GM12878 (cell line): Measurements from ENCODE around the gene STYXL1. TPM values are rescaled to one million over a fixed set of nuclear protein-coding genes. Genes with fewer than 3 reads are reported as not detected.

Experiments used
- ATAC-seq: fragments of 200-7000 bp; cut with Tn5 transposase; 3 replicates; pipeline ENCODE4 v1.9.1; 2020; ENCODE audit warnings: mild to moderate bottlenecking, moderate library complexity
- BruUV-seq: library from RNA; stranded (reverse); fragments of 400-500 nt; replicated peaks from 2 replicates; lab custom pipeline; 2021; lab: Mats Ljungman, UMichigan
- CTCF ChIA-PET: fragments of 300-600 bp; sonication (Branson Sonifier 250); formaldehyde crosslinking; extraction: SDS; loops from one replicate; lab custom pipeline; 2021; ENCODE audit warnings: inconsistent platforms; lab: Yijun Ruan, JAX
- POLR2A ChIA-PET: fragments of 350-600 bp; formaldehyde crosslinking; extraction: SDS; loops from one replicate; lab custom pipeline; 2021; ENCODE audit warnings: inconsistent platforms; lab: Charles Lee
- RAD21 ChIA-PET: fragments of 300-600 bp; sonication (Branson Sonifier 250); formaldehyde crosslinking; loops from one replicate; lab custom pipeline; 2023; ENCODE audit warnings: antibody characterized with exemption; ENCODE audit not compliant: unreplicated experiment; lab: Charles Lee
- SMC1A ChIA-PET: fragments of 300-600 bp; sonication (Branson Sonifier 250); formaldehyde crosslinking; loops from one replicate; lab custom pipeline; 2023; ENCODE audit not compliant: unreplicated experiment, uncharacterized antibody; lab: Charles Lee
- DNase-seq: peaks from one replicate; pipeline ENCODE4 v3.0.0-alpha.2; 2011; ENCODE audit warnings: low read depth, low spot score
- FAIRE-seq: peaks from 3 replicates; lab custom pipeline; 2011; peaks lifted over from hg19 to GRCh38; lab: Jason Lieb, UNC
- H2AFZ ChIP-seq: 2 replicates; pipeline ENCODE4 v1.6.0; 2011; ENCODE audit warnings: low read depth, low read length, control low read depth; ENCODE audit not compliant: control insufficient read depth
- H3K27ac ChIP-seq: 2 replicates; pipeline ENCODE4 v1.5.1; 2011; ENCODE audit warnings: control low read depth; ENCODE audit not compliant: control insufficient read depth, insufficient read depth
- H3K27me3 ChIP-seq, 2 experiments: replicated peaks in 1 of 2; 2 replicates each; pipeline versions ENCODE4 v1.6.0 to v1.6.1; 2011; ENCODE audit warnings: low read length in 1 of 2; ENCODE audit not compliant: control insufficient read depth in 2 of 2, insufficient read depth in 2 of 2
- H3K36me3 ChIP-seq, 2 experiments: 2 replicates each; pipeline ENCODE4 v1.5.1; 2011; ENCODE audit warnings: low read length in 1 of 2; ENCODE audit not compliant: control insufficient read depth in 2 of 2, insufficient read depth in 2 of 2
- H3K4me1 ChIP-seq: 2 replicates; pipeline ENCODE4 v1.6.1; 2011; ENCODE audit warnings: mild to moderate bottlenecking, low read length, moderate library complexity, mixed read lengths; ENCODE audit not compliant: control insufficient read depth, insufficient read depth
- H3K4me2 ChIP-seq: 2 replicates; pipeline ENCODE4 v1.6.0; 2011; ENCODE audit warnings: control low read depth; ENCODE audit not compliant: control insufficient read depth, insufficient read depth
- H3K4me3 ChIP-seq: fragments of 200-600 bp; sonication (generic); 2 replicates; pipeline ENCODE4 v1.5.1; 2016
- H3K79me2 ChIP-seq: 2 replicates; pipeline ENCODE4 v1.6.0; 2011; ENCODE audit warnings: low read length; ENCODE audit not compliant: control insufficient read depth, insufficient read depth
- H3K9ac ChIP-seq: 2 replicates; pipeline ENCODE4 v1.8.0; 2011; ENCODE audit warnings: low read length, control low read depth, mixed read lengths; ENCODE audit not compliant: control insufficient read depth, insufficient read depth
- H3K9me3 ChIP-seq: replicated peaks from 3 replicates; pipeline ENCODE4 v1.5.1; 2011; ENCODE audit warnings: mild to moderate bottlenecking, low read length; ENCODE audit not compliant: control insufficient read depth, insufficient read depth
- H4K20me1 ChIP-seq: 2 replicates; pipeline ENCODE4 v1.6.0; 2011; ENCODE audit not compliant: control insufficient read depth, insufficient read depth
- POLR2AphosphoS2 ChIP-seq: IDR thresholded peaks from 2 replicates; pipeline ENCODE4 v1.6.1; 2011; ENCODE audit warnings: low read depth, mild to moderate bottlenecking, low read length, improper control_type of control experiment, moderate library complexity
- SRF ChIP-seq, 2 experiments: IDR thresholded peaks; 2 replicates each; pipeline ENCODE4 v1.6.1; 2011; ENCODE audit warnings: low read depth in 2 of 2, low read length in 2 of 2, mild to moderate bottlenecking in 1 of 2, moderate library complexity in 1 of 2
- WRNIP1 ChIP-seq: IDR thresholded peaks from 2 replicates; pipeline ENCODE4 v1.6.1; 2011; ENCODE audit warnings: low read depth, low read length, improper control_type of control experiment, borderline replicate concordance
- WGBS: methylation state at CpG from one replicate; pipeline ENCODE4 v1.1.6; 2016; ENCODE audit warnings: low lambda C conversion rate; ENCODE audit not compliant: insufficient replicate concordance, insufficient coverage; ENCODE audit errors: missing lambda C conversion rate; 5-methylcytosine and 5-hydroxymethylcytosine counted together
- in situ Hi-C: fragments of 300-500 bp; cut with MboI; formaldehyde crosslinking; loops from 9 replicates; pipeline ENCODE4 v1.14.3; 2018; ENCODE audit warnings: mixed read lengths
- intact Hi-C: fragments of 100-400 bp; cut with micrococcal nuclease; formaldehyde crosslinking; loops from one replicate; pipeline ENCODE4 v1.14.2; 2022; ENCODE audit not compliant: unreplicated experiment
- polyA plus RNA-seq, 11 experiments: library from polyadenylated mRNA; depleted of rRNA in 4 of 11; unstranded in 6 of 11; stranded (reverse) in 5 of 11; fragments of >200 nt; fragmentation: Nextera tagmentation in 4 of 11; fragmentation: Illumina TruSeq in 1 of 11; extraction: Ambion mirVana in 4 of 11; extraction: Trizol in 1 of 11; gene quantifications; 1 replicate in 1 of 11; 2 replicates in 10 of 11; pipeline versions ENCODE4 v1.2.1 to v1.2.3, GENCODE V29; 2011 to 2016; ENCODE audit warnings: inconsistent platforms in 2 of 11, missing spikeins in 2 of 11, low read depth in 1 of 11
- total RNA-seq, 4 experiments: library from RNA; depleted of rRNA in 3 of 4; stranded (reverse); fragments of >200 nt in 3 of 4; fragmentation: Illumina TruSeq in 1 of 4; extraction: Trizol in 1 of 4; gene quantifications; 2 replicates each; pipeline versions ENCODE4 v1.2.1 to v1.2.3, GENCODE V29; 2013 to 2021
- TF ChIP-seq, protein P1 (sequence below): fragments of 450-650 bp; IDR thresholded peaks from 2 replicates; pipeline ENCODE4 v1.6.1; 2017; ENCODE audit warnings: low read depth, mild to moderate bottlenecking, moderate library complexity
- TF ChIP-seq, protein P2 (sequence below): fragments of 450-650 bp; IDR thresholded peaks from 2 replicates; pipeline ENCODE4 v1.6.1; 2017; ENCODE audit warnings: mild to moderate bottlenecking, moderate library complexity
- TF ChIP-seq, protein P3 (sequence below): fragments of 450-650 bp; formaldehyde crosslinking; IDR thresholded peaks from 2 replicates; pipeline ENCODE4 v1.4.0; 2020; ENCODE audit warnings: mild to moderate bottlenecking, moderate library complexity

STYXL1 gene
- total and polyA plus RNA-seq, 10 of the 15 experiments (the other 5 are each of a cell fraction or from before 2014, with no cell fraction given), result 18.4 to 65.9 (median 40.7) TPM

DNA sequence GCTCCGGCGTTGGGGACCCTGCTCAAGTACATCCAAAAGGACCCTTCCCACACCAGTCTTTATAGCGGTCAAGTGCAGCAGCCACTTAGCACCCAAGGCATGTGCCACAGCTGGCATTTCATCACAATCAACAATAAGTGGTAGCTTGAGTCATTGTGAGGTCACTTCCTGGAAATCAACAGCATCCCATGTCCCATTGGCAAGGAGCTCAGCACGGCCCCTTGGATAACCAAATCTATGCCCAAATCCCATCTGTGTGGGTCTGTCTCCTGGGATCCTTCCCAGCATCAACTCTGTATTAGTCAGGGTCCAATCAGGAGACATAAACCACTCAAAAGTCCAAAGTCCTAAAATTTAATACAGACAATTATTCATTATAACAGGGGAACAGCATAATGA lies 27.2 kb upstream of the STYXL1 start (continued):
- TF ChIP-seq, protein P1, sequence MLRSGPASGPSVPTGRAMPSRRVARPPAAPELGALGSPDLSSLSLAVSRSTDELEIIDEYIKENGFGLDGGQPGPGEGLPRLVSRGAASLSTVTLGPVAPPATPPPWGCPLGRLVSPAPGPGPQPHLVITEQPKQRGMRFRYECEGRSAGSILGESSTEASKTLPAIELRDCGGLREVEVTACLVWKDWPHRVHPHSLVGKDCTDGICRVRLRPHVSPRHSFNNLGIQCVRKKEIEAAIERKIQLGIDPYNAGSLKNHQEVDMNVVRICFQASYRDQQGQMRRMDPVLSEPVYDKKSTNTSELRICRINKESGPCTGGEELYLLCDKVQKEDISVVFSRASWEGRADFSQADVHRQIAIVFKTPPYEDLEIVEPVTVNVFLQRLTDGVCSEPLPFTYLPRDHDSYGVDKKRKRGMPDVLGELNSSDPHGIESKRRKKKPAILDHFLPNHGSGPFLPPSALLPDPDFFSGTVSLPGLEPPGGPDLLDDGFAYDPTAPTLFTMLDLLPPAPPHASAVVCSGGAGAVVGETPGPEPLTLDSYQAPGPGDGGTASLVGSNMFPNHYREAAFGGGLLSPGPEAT, result no peak
- TF ChIP-seq SRF (IDR thresholded peaks at IDR 0.05; ENCODE audit: low read depth in 2 of 2, low read length in 2 of 2), result no peak

DNA sequence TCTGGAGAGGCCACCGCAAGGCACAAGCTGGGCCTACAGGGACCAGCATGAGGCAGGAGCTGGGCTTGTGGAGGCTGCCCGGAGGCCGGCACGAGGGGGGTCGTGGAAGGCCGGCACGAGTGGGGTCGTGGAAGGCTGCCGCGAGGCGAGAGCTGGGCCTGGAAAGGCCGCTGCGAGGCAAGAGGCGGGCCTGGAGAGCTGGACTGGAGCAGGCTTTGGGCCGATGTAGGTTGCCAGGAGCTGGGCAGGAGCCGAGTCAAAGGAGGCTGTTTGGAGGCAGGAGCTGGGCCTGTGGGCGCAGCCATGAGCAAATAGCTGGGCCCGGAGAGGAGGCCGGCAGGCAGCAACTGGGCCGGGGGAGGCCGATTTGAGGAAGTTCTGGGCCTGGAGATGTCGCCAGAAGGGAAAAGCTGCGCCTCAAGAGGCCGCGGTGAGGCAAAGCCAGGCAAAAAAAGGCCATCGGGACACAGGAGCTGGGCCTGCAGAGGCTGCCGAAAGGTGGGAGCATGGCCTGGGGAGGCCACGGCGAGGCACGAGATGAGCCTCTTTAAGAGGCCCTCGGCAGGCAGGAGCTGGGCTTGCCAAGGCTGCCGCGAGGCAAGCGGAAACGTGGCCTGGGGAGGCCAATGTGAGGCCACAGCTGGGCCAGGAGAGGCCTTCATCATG lies 26.6 kb upstream of the STYXL1 start:
- Histone ChIP-seq H3K79me2 (no peaks in the 10 kb centered on the region), H3K4me1 (no peaks in the 10 kb centered on the region), H3K27ac (no peak overlapping the region)
- in situ Hi-C loops, result no loop called here
- RAD21 ChIA-PET, result no interaction called here
- no peak for ATAC-seq
- no TSS peak for BruUV-seq
- no peak for DNase-seq
- TF ChIP-seq POLR2AphosphoS2 (no peak), WRNIP1 (no peak)
- TF ChIP-seq, protein P2, sequence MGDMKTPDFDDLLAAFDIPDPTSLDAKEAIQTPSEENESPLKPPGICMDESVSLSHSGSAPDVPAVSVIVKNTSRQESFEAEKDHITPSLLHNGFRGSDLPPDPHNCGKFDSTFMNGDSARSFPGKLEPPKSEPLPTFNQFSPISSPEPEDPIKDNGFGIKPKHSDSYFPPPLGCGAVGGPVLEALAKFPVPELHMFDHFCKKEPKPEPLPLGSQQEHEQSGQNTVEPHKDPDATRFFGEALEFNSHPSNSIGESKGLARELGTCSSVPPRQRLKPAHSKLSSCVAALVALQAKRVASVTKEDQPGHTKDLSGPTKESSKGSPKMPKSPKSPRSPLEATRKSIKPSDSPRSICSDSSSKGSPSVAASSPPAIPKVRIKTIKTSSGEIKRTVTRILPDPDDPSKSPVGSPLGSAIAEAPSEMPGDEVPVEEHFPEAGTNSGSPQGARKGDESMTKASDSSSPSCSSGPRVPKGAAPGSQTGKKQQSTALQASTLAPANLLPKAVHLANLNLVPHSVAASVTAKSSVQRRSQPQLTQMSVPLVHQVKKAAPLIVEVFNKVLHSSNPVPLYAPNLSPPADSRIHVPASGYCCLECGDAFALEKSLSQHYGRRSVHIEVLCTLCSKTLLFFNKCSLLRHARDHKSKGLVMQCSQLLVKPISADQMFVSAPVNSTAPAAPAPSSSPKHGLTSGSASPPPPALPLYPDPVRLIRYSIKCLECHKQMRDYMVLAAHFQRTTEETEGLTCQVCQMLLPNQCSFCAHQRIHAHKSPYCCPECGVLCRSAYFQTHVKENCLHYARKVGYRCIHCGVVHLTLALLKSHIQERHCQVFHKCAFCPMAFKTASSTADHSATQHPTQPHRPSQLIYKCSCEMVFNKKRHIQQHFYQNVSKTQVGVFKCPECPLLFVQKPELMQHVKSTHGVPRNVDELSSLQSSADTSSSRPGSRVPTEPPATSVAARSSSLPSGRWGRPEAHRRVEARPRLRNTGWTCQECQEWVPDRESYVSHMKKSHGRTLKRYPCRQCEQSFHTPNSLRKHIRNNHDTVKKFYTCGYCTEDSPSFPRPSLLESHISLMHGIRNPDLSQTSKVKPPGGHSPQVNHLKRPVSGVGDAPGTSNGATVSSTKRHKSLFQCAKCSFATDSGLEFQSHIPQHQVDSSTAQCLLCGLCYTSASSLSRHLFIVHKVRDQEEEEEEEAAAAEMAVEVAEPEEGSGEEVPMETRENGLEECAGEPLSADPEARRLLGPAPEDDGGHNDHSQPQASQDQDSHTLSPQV, result no peak
- TF ChIP-seq, protein P3, sequence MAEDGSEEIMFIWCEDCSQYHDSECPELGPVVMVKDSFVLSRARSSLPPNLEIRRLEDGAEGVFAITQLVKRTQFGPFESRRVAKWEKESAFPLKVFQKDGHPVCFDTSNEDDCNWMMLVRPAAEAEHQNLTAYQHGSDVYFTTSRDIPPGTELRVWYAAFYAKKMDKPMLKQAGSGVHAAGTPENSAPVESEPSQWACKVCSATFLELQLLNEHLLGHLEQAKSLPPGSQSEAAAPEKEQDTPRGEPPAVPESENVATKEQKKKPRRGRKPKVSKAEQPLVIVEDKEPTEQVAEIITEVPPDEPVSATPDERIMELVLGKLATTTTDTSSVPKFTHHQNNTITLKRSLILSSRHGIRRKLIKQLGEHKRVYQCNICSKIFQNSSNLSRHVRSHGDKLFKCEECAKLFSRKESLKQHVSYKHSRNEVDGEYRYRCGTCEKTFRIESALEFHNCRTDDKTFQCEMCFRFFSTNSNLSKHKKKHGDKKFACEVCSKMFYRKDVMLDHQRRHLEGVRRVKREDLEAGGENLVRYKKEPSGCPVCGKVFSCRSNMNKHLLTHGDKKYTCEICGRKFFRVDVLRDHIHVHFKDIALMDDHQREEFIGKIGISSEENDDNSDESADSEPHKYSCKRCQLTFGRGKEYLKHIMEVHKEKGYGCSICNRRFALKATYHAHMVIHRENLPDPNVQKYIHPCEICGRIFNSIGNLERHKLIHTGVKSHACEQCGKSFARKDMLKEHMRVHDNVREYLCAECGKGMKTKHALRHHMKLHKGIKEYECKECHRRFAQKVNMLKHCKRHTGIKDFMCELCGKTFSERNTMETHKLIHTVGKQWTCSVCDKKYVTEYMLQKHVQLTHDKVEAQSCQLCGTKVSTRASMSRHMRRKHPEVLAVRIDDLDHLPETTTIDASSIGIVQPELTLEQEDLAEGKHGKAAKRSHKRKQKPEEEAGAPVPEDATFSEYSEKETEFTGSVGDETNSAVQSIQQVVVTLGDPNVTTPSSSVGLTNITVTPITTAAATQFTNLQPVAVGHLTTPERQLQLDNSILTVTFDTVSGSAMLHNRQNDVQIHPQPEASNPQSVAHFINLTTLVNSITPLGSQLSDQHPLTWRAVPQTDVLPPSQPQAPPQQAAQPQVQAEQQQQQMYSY (CRISPR knock-in tag), result no peak
- TF ChIP-seq, all 136 proteins: peak for 0
- SMC1A ChIA-PET, result no interaction called here
- CTCF ChIA-PET, result no interaction called here
- Histone ChIP-seq H3K27me3 (no peaks in the 10 kb centered on the region), H3K4me3 (no peak overlapping the region), H3K9ac (no peak overlapping the region), H4K20me1 (no peaks in the 10 kb centered on the region), H3K9me3 (no peaks in the 10 kb centered on the region; the same call in 2 of the 3 replicates), H3K4me2 (no peak overlapping the region), H3K36me3 (no peaks in the 10 kb centered on the region), H2AFZ (no peak overlapping the region)
- 86% methylated on average over 32 of the region's 35 CpGs for WGBS
- intact Hi-C loops, result no loop called here
- no peak for FAIRE-seq
- POLR2A ChIA-PET, result interaction anchor here (0.6 kb wide), 1 partner anchor 1038 kb away, joined by 3 read pairs; no protein-coding TSS in a partner anchor
